Glutamatergic neuron (in vitro differentiated cells): ENCODE data around the gene GTPBP4. TPM values are rescaled to one million over a fixed set of nuclear protein-coding genes. Genes with fewer than 3 reads are reported as not detected.

Source experiments
- DNase-seq: peaks from one replicate; pipeline ENCODE4 v3.0.0; 2022
- H3K27ac Mint-ChIP-seq: one replicate; pipeline ENCODE4 v1.8.0; 2020; ENCODE audit warnings: mild to moderate bottlenecking, mixed read lengths, inconsistent platforms; ENCODE audit not compliant: unreplicated experiment
- H3K27me3 Mint-ChIP-seq: one replicate; pipeline ENCODE4 v1.8.0; 2020; ENCODE audit warnings: mild to moderate bottlenecking, moderate library complexity, mixed read lengths, inconsistent platforms; ENCODE audit not compliant: unreplicated experiment
- H3K36me3 Mint-ChIP-seq: one replicate; pipeline ENCODE4 v1.8.0; 2020; ENCODE audit warnings: mild to moderate bottlenecking, mixed read lengths, inconsistent platforms; ENCODE audit not compliant: unreplicated experiment
- H3K4me1 Mint-ChIP-seq: one replicate; pipeline ENCODE4 v1.8.0; 2020; ENCODE audit warnings: mild to moderate bottlenecking, low read depth, mixed read lengths, inconsistent platforms; ENCODE audit not compliant: unreplicated experiment
- H3K4me3 Mint-ChIP-seq: one replicate; pipeline ENCODE4 v1.8.0; 2020; ENCODE audit warnings: mild to moderate bottlenecking, mixed read lengths, inconsistent platforms; ENCODE audit not compliant: unreplicated experiment
- H3K9me3 Mint-ChIP-seq: one replicate; pipeline ENCODE4 v1.8.0; 2020; ENCODE audit warnings: mild to moderate bottlenecking, moderate library complexity, mixed read lengths, inconsistent platforms; ENCODE audit not compliant: unreplicated experiment
- total RNA-seq: library from RNA; stranded (reverse); fragmentation: NEBNext Ultra II Directional; extraction: Animal tissue kit (Norgen Biotek cat#: 25700); gene quantifications from one replicate; pipeline ENCODE4 v1.2.1, GENCODE V29; 2021; ENCODE audit not compliant: unreplicated experiment
- TF ChIP-seq, protein P1 (sequence below): fragments of 200-600 bp; sonication (generic); IDR thresholded peaks from one replicate; pipeline ENCODE4 v1.5.0; 2021; ENCODE audit not compliant: partially characterized antibody, unreplicated experiment

The GTPBP4 gene
- total RNA-seq, 1 donor from 2014 or later, result 45.4 TPM

DNA sequence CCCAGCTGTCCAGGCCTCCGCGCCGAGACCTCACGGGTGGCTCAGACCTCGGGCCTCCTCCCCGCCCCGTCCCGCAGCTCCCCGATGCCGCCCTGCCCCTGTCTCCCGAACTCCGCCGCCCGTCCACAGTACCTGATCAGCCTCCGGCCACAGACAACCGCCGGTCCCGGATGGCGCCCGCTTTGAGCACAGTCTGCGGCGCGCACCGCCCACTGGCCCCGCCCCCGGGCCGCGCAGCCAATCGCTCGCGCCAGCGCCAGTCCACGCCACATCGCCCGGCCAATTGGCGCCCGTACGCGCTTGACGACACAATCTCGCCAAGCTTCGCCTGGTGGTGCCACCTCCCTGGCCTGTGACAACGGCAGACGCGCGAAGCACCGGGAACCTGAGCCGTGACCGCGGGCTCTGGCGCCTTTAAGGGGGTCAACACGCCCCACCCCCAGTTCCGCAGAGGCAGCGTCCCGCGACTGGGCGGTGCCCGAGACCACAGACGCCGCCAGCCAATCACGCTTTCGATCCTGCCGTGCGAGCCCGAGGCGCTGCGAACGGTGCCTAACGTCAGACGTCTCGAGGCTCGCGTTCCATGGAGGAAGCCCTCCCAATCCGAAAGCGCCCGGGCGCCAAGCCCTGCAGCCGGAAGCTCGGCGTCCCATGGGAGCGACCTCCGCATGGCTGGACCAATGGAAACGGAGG, 60.6 kb downstream of the GTPBP4 start, which contains the start of gene IDI1:
IDI1 (minus strand) TSS at position 388 of the 693 bp plus-strand sequence; CDS start at position 272, 116 bp downstream.
- peaks cover 18% of the 10 kb centered on the region for H3K9me3 Mint-ChIP-seq
- H3K27me3 Mint-ChIP-seq, result peaks cover 4% of the 10 kb centered on the region
- peaks cover 4% of the 10 kb centered on the region for H3K36me3 Mint-ChIP-seq
- H3K27ac Mint-ChIP-seq, result peak within 1 kb of the TSS; percentile 96
- DNase-seq, result peak; percentile 99
- peak within 1 kb of the TSS; percentile 94 for H3K4me3 Mint-ChIP-seq
- H3K4me1 Mint-ChIP-seq, result peaks cover 26% of the 10 kb centered on the region
- TF ChIP-seq, protein P1, sequence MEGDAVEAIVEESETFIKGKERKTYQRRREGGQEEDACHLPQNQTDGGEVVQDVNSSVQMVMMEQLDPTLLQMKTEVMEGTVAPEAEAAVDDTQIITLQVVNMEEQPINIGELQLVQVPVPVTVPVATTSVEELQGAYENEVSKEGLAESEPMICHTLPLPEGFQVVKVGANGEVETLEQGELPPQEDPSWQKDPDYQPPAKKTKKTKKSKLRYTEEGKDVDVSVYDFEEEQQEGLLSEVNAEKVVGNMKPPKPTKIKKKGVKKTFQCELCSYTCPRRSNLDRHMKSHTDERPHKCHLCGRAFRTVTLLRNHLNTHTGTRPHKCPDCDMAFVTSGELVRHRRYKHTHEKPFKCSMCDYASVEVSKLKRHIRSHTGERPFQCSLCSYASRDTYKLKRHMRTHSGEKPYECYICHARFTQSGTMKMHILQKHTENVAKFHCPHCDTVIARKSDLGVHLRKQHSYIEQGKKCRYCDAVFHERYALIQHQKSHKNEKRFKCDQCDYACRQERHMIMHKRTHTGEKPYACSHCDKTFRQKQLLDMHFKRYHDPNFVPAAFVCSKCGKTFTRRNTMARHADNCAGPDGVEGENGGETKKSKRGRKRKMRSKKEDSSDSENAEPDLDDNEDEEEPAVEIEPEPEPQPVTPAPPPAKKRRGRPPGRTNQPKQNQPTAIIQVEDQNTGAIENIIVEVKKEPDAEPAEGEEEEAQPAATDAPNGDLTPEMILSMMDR, result no peak

DNA sequence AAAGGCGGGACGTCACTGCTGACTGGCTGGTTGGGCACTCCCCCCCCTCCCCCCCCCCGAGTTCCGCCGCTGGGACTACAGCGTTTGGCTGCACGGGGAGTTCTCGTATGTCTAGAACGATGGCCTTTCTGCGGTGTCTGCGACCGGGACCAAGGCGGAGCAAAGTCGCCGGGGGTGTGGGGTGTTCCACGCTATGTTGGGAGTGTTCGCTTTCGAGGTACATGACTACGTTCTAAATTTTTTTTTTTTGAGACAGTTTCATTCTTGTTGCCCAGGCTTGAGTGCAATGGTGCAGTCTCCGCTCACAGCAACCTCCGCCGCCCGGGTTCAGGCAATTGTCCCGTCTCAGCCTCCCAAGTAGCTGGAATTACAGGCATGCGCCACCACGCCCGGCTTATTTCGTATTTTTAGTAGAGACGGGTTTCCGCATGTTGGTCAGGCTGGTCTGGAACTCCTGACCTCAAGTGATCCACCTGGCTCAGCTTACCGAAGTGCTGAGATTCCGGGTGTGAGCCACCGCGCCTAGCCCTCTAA, 61.3 kb downstream of the GTPBP4 start:
- Mint-ChIP-seq H3K36me3 (peaks cover 4% of the 10 kb centered on the region), H3K27me3 (peaks cover 4% of the 10 kb centered on the region), H3K27ac (peak overlapping the region; percentile 78), H3K4me1 (peaks cover 25% of the 10 kb centered on the region), H3K9me3 (peaks cover 18% of the 10 kb centered on the region), H3K4me3 (peak overlapping the region; percentile 94)
- peak; percentile 58 for DNase-seq
- TF ChIP-seq, protein P1, result no peak

DNA sequence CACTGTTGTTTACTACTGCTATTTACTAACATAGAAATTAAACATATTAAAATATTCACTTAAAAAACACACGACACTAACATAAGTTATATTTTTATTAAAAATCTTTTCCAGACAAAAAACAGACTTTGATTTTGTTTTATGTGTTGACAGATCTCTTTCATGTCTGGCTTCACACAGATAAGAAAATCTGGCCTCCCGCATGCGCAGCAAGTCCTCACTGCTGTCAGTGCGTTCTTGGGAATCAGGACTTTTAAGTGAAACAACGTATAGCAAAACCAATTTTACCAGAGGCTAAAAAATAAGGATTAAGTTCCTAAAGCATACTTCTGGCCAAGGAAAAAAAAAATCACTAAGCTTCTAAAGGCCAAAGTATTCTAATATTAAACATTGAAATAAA, 61.9 kb downstream of the GTPBP4 start:
- DNase-seq, result no peak
- H3K4me1 Mint-ChIP-seq, result peaks cover 26% of the 10 kb centered on the region
- peaks cover 6% of the 10 kb centered on the region for H3K27me3 Mint-ChIP-seq
- H3K9me3 Mint-ChIP-seq, result peaks cover 18% of the 10 kb centered on the region
- peak overlapping the region; percentile 78 for H3K27ac Mint-ChIP-seq
- TF ChIP-seq, protein P1, result no peak
- peaks cover 4% of the 10 kb centered on the region for H3K36me3 Mint-ChIP-seq
- peak overlapping the region; percentile 94 for H3K4me3 Mint-ChIP-seq

DNA sequence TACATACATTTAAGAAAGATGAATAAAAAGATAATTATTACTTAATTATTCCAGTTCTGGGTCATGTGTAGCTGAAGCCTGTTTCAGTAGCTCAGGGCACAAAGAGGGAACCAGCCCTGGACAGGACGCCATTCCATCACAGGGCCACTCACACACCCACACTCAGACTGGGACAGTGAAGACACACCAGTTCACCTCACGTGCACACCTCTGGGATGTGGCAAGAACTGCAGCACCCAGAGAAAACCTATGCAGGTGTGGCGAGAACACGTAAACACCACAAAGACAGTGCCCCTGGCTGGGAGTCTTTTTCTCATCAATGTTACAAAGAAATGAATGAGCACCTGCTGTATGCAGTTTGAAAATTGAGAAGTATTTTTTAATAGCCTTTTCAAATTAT, 62.3 kb downstream of the GTPBP4 start:
- no peak for DNase-seq
- H3K4me1 Mint-ChIP-seq, result peaks cover 27% of the 10 kb centered on the region

More for the DNA sequence above, 62.3 kb downstream of the GTPBP4 start:
- H3K9me3 Mint-ChIP-seq, result peaks cover 18% of the 10 kb centered on the region
- peak overlapping the region; percentile 52 for H3K27ac Mint-ChIP-seq
- TF ChIP-seq, protein P1, result no peak
- H3K4me3 Mint-ChIP-seq, result peak overlapping the region; percentile 94
- H3K27me3 Mint-ChIP-seq, result peaks cover 6% of the 10 kb centered on the region
- peaks cover 4% of the 10 kb centered on the region for H3K36me3 Mint-ChIP-seq
